ENCODE measurements around the gene OSM. TPM values are rescaled to one million over a fixed set of nuclear protein-coding genes. Genes with fewer than 3 reads are reported as not detected.

The OSM gene
- 1 to 10 TPM in 1 of 4 donors, under 1 TPM in 2, not detected in 1; 0.19 to 5.7 (median 0.19) TPM for total RNA-seq

DNA sequence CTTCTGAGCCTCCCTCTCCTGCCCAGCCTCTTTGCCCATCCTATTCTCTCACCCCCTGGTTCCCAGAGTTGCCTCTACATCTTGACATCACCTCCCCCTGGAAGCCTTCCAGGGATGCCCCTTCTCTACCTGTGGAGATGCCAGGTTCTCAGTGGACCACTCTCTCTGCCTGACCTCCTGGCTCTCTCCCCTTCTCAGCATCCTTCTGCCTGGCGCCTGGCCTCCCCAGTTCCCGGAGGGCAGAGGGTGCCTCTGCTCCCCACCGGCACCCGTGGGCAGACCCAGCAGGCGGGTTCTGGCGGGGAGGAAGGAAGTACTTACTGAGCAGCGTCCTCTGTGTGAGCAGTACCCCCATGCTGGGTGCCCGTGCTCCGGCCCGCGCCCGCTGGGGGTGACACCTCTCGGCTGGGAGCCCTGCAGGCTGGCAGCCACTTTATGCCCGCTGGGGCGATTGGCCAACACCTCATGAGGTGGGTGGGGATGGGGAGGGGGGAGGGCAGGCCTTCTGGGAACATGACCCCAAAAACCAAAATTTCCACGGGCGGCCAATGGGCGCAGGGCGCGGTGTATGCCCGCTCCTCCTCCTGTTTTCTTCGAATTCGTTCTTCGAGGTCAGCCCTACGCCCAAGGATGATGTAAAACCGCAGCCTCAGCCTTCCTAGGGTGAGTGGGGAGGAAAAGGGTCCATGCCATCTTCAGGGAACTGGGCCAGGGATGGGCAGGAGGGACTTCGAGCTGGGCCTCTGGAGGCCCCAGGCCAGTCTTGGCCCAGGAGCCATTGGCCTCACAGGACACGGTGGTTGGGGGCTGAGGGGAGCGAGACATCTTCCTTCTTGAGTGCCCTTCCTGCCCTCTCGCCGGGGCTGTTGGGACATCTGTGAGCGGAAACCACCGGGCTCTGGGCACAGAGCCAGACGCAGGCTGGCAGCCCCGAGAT is at the start of gene OSM:
Gene OSM (minus strand): TSS at position 407 of the 937 bp plus-strand sequence. CDS start 52 bp downstream, at position 355.
- 67 to 100% methylated on average over 1 to 16 of the region's 35 CpGs for WGBS, 2 donors
- Histone ChIP-seq H3K27me3 (no peaks in the 10 kb centered on the region), H3K27ac (peak within 1 kb of the TSS; percentile 32 to 82 (median 60)), H3K4me1 (peaks cover 16 to 34% (median 17%) of the 10 kb centered on the region in 3 donors), H3K36me3 (no peaks in the 10 kb centered on the region), H3K9me3 (no peaks in the 10 kb centered on the region), H3K4me3 (peak within 1 kb of the TSS in 3 of 4 donors; percentile 31 to 50 (median 36))
- no peak for DNase-seq
- peak in 1 of 4 donors; percentile 52 for TF ChIP-seq POLR2A (IDR thresholded peaks at IDR 0.05)
- TF ChIP-seq, protein P1, sequence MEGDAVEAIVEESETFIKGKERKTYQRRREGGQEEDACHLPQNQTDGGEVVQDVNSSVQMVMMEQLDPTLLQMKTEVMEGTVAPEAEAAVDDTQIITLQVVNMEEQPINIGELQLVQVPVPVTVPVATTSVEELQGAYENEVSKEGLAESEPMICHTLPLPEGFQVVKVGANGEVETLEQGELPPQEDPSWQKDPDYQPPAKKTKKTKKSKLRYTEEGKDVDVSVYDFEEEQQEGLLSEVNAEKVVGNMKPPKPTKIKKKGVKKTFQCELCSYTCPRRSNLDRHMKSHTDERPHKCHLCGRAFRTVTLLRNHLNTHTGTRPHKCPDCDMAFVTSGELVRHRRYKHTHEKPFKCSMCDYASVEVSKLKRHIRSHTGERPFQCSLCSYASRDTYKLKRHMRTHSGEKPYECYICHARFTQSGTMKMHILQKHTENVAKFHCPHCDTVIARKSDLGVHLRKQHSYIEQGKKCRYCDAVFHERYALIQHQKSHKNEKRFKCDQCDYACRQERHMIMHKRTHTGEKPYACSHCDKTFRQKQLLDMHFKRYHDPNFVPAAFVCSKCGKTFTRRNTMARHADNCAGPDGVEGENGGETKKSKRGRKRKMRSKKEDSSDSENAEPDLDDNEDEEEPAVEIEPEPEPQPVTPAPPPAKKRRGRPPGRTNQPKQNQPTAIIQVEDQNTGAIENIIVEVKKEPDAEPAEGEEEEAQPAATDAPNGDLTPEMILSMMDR (IDR thresholded peaks at IDR 0.05), result no peak
- intact Hi-C loops (cut with DNase I), result no loop called here

DNA sequence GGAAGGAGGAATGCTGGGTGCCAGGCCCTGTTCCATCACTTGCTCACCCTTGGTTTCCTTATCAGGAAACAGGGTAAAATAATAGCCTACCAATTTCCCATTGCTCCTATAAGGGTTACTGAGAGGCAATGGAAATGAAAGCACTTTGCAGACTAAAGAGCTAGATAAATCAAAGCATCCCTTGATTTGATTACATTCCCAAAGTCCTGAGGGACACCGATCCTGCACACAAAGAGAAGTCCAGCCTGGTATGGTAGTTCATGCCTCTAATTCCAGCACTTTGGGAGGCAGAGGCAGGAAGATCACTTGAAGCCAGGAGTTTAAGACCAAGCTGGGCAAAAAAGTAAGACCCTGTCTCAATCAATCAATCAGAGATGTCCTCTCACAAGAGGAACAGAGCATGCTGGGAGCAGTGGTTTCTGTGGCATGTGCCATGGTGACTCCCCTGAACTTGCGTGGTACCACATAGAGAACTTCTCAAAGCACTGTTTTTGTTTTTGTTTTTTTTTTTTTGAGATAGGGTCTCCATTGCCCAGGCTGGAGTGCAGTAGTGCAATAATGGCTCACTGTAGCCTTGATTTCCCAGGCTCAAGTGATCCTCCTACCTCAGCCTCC is 49.4 kb upstream of the OSM start:
- no peak for DNase-seq
- 68 to 77% methylated on average over 2 of the region's 2 CpGs for WGBS, 2 donors
- Histone ChIP-seq H3K9me3 (no peaks in the 10 kb centered on the region), H3K4me1 (peaks cover 63 to 100% (median 94%) of the 10 kb centered on the region in 3 donors), H3K4me3 (no peak overlapping the region), H3K27me3 (no peaks in the 10 kb centered on the region), H3K27ac (peak overlapping the region in 3 of 4 donors; percentile 0 to 99 (median 94)), H3K36me3 (peaks cover 0 to 63% (median under 1%) of the 10 kb centered on the region in 3 donors)
- intact Hi-C loops (cut with DNase I), result no loop called here
- TF ChIP-seq, protein P1 (IDR thresholded peaks at IDR 0.05), result no peak
- TF ChIP-seq POLR2A (IDR thresholded peaks at IDR 0.05), result no peak

DNA sequence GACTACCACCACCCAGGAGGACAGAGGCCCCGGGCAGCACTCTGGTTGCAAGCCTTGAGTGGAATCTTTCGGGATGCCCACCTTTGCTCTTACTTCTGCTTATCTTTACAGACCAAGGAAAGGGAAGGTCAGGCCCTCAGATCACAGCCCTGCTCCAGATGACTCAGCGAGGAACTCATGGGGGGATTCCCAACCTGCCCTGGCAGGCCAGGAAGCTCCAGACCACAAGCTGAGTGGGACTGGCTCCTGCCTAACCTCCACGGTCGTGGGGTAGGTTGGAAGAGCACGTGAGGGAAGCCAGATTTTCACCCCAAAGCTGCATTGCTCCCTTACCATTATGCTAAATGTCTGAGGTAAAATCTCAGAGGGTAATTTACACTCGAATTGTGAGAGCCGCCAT is 48.3 kb upstream of the OSM start:
- Histone ChIP-seq H3K4me1 (peaks cover 69 to 100% (median 94%) of the 10 kb centered on the region in 3 donors), H3K4me3 (no peak overlapping the region), H3K27me3 (no peaks in the 10 kb centered on the region), H3K27ac (peak overlapping the region in 3 of 4 donors; percentile 51 to 99 (median 94)), H3K9me3 (no peaks in the 10 kb centered on the region), H3K36me3 (peaks cover 0 to 51% (median 0%) of the 10 kb centered on the region in 3 donors)
- 46 to 57% methylated on average over 7 to 8 of the region's 8 CpGs for WGBS, 2 donors
- intact Hi-C loops (cut with DNase I), result no loop called here
- no peak for TF ChIP-seq POLR2A (IDR thresholded peaks at IDR 0.05)
- TF ChIP-seq, protein P1 (IDR thresholded peaks at IDR 0.05), result no peak
- no peak for DNase-seq

DNA sequence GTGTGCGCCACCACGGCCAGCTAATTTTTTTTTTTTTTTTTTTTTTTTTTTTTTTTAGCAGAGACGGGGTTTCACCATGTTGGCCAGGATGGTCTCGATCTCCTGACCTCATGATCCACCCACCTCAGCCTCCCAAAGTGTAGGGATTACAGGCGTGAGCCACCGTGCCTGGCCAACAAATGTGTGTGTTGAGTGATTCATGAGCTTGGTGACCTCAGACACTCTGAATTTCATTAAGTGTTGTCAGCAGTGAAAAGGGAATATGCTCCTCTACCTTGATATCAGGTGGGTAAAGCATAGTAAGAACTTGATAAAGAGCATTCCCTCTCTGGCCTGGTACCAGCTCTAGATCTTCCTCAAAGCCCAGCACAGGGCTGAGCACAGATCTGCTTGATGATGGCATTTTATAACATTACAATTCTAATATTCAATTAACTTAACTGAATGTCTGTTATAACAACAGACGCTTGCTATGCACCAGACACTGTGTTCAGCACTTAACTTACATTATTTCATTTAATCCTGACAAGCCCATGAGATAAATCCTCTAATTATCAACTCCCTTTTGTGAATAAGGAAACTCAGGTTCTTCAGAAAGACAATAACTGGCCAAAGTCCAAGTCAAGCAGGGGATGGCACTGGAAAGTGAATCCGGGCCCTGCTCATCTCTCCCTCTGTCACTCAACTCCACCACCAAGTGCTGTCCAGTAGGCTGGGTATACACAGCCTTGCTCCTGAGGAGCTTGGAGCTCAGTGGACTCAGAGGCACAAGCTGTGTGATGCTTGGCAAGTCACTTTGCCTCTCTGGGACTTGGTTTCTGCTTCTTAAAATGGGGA is 47.1 kb upstream of the OSM start:
- DNase-seq, result no peak
- Histone ChIP-seq H3K27me3 (no peaks in the 10 kb centered on the region), H3K4me3 (no peak overlapping the region), H3K9me3 (no peaks in the 10 kb centered on the region), H3K4me1 (peaks cover 70 to 100% (median 95%) of the 10 kb centered on the region in 3 donors), H3K27ac (peak overlapping the region; percentile 48 to 99 (median 76)), H3K36me3 (peaks cover 0 to 40% (median 0%) of the 10 kb centered on the region in 3 donors)
- TF ChIP-seq, protein P1 (IDR thresholded peaks at IDR 0.05), result no peak
- TF ChIP-seq POLR2A (IDR thresholded peaks at IDR 0.05), result no peak
- whole genome bisulfite sequencing, 2 donors, result 59 to 64% methylated on average over 5 to 6 of the region's 8 CpGs
- intact Hi-C loops (cut with DNase I), result no loop called here
